ENCODE measurements around the gene PI4KB. TPM values are rescaled to one million over a fixed set of nuclear protein-coding genes. Genes with fewer than 3 reads are reported as not detected.

Gene PI4KB
- total and polyA plus RNA-seq, 9 of the 15 experiments (the other 6 are each of a cell fraction or from before 2014, with no cell fraction given), result 3.1 to 65.4 (median 45.1) TPM

GRCh38 chr1:151346769-151347522 lies 19.7 kb upstream of the PI4KB start, which contains the start of gene RFX5 (continued):
- TF ChIP-seq ZNF174 (CRISPR knock-in tag; IDR thresholded peaks at IDR 0.05) (no peak), NCOR1 (IDR thresholded peaks at IDR 0.05) (peak; percentile 55), CHAMP1 (IDR thresholded peaks at IDR 0.05) (0 out of 2 replicates have a peak, but pooled peaks have one; percentile 13), ZNF253 (CRISPR knock-in tag; conservative IDR thresholded peaks at IDR 0.05) (no peak), CUX1 (CRISPR knock-in tag; IDR thresholded peaks at IDR 0.05) (no peak), GABPA (tag; conservative IDR thresholded peaks at IDR 0.05; ENCODE audit: low read depth) (peak; percentile 56), CBX2 (IDR thresholded peaks at IDR 0.05; ENCODE audit: insufficient read depth, low read length, poor library complexity, severe bottlenecking) (no peak), HEY1 (CRISPR knock-in tag; IDR thresholded peaks at IDR 0.05; ENCODE audit: borderline replicate concordance) (no peak), ARNT (IDR thresholded peaks at IDR 0.05) (0 out of 4 replicates have a peak, but pooled peaks of 1 of the 2 experiments have one; percentile 29), BCOR (IDR thresholded peaks at IDR 0.05) (peak; percentile 39; the same call in 1 of the 2 replicates), NBN (IDR thresholded peaks at IDR 0.05; ENCODE audit: low read depth) (peak; percentile 61), ATF1 (CRISPR knock-in tag; IDR thresholded peaks at IDR 0.05) (no peak), ATF1 (tag; IDR thresholded peaks at IDR 0.05) (peak; percentile 91), MAFG (tag; conservative IDR thresholded peaks at IDR 0.05) (no peak), LARP7 (IDR thresholded peaks at IDR 0.05) (0 out of 2 replicates have a peak, but pooled peaks have one; percentile 59), ZNF592 (IDR thresholded peaks at IDR 0.05) (peak; percentile 69), ZKSCAN3 (CRISPR knock-in tag; IDR thresholded peaks at IDR 0.05) (no peak), ZNF316 (IDR thresholded peaks at IDR 0.05) (peak; percentile 16; the same call in 1 of the 2 replicates)
